Testis (tissue), 3 donors: ENCODE results near the gene AUTS2. TPM values are rescaled to one million over a fixed set of nuclear protein-coding genes. Genes with fewer than 3 reads are reported as not detected.

Experiments used
- DNase-seq: peaks from one replicate; pipeline ENCODE4 v3.0.0-alpha.2; 2019
- H3K27ac ChIP-seq, 2 donors: fragments of 200-600 bp; sonication (generic); one replicate each; pipeline ENCODE4 v1.5.1; 2019
- H3K27me3 ChIP-seq: fragments of 200-600 bp; sonication (generic); one replicate; pipeline ENCODE4 v1.5.1; 2019
- H3K36me3 ChIP-seq: fragments of 200-600 bp; sonication (generic); one replicate; pipeline ENCODE4 v1.5.1; 2017; ENCODE audit warnings: low read depth; ENCODE audit errors: missing control alignments
- H3K4me1 ChIP-seq: fragments of 200-600 bp; sonication (generic); one replicate; pipeline ENCODE4 v1.5.1; 2019
- H3K4me3 ChIP-seq, 2 donors: fragments of 200-600 bp; sonication (generic); one replicate each; pipeline ENCODE4 v1.5.1; 2017 to 2019
- H3K9me3 ChIP-seq: fragments of 200-600 bp; sonication (generic); one replicate; pipeline ENCODE4 v1.5.1; 2017
- CTCF ChIP-seq, 3 experiments: fragments of 450-650 bp in 2 of 3; fragments of 200-600 bp in 1 of 3; sonication (generic) in 1 of 3; IDR thresholded peaks; one replicate each; pipeline ENCODE4 v1.5.1; 2016 to 2019; ENCODE audit warnings: antibody characterized with exemption in 3 of 3, mild to moderate bottlenecking in 2 of 3, moderate library complexity in 1 of 3
- POLR2A ChIP-seq: fragments of 450-650 bp; IDR thresholded peaks from one replicate; pipeline ENCODE4 v1.6.1; 2017; ENCODE audit warnings: antibody characterized with exemption, mild to moderate bottlenecking, moderate library complexity
- WGBS, 2 donors: methylation state at CpG; one replicate each; pipeline ENCODE4 v1.1.5; 2018; 5-methylcytosine and 5-hydroxymethylcytosine counted together
- intact Hi-C: fragments of 100-400 bp; cut with DNase I; formaldehyde crosslinking; loops from one replicate; pipeline ENCODE4 v1.15.1; 2023; ENCODE audit warnings: low total_unique reads
- polyA plus RNA-seq: library from polyadenylated mRNA; stranded (reverse); fragments of 350-450 nt; fragmentation: Illumina TruSeq; extraction: RNeasy Lipid Tissue Mini Kit (QIAGEN cat#74804); gene quantifications from one replicate; pipeline ENCODE4 v1.2.3, GENCODE V29; 2014; ENCODE audit warnings: low read depth, low replicate concordance; ENCODE audit not compliant: insufficient read depth
- total RNA-seq, 2 donors: library from RNA; depleted of rRNA; stranded (reverse); fragments of >200 nt; gene quantifications; one replicate each; pipeline ENCODE4 v1.2.3, GENCODE V29; 2016

Gene AUTS2
- total and polyA plus RNA-seq, 3 donors from 2014 or later: 21.3 to 75.5 (median 56.1) TPM

- Histone ChIP-seq H3K4me3 (no peak overlapping the region), H3K36me3 (no peaks in the 10 kb centered on the region), H3K27me3 (no peaks in the 10 kb centered on the region), H3K4me1 (no peaks in the 10 kb centered on the region), H3K9me3 (no peaks in the 10 kb centered on the region), H3K27ac (no peak overlapping the region)
- DNase-seq: no peak
- TF ChIP-seq POLR2A (no peak), CTCF (IDR thresholded peaks at IDR 0.05) (no peak)
- WGBS, 2 donors: 67 to 68% methylated on average over 7 of the region's 7 CpGs
- intact Hi-C loops: no loop called here
Observed at GRCh38 chr7:70492625-70493024, 894.4 kb downstream of the AUTS2 start.

- WGBS, 2 donors: 80 to 89% methylated on average over 6 of the region's 6 CpGs
- DNase-seq: no peak
- Histone ChIP-seq H3K4me1 (no peaks in the 10 kb centered on the region), H3K27ac (no peak overlapping the region), H3K9me3 (no peaks in the 10 kb centered on the region), H3K36me3 (no peaks in the 10 kb centered on the region), H3K27me3 (no peaks in the 10 kb centered on the region), H3K4me3 (no peak overlapping the region)
- intact Hi-C loops: no loop called here
- TF ChIP-seq CTCF (IDR thresholded peaks at IDR 0.05) (no peak), POLR2A (no peak)
Observed at GRCh38 chr7:70494225-70495032, 896.2 kb downstream of the AUTS2 start.

- Histone ChIP-seq H3K9me3 (no peaks in the 10 kb centered on the region), H3K27ac (no peak overlapping the region), H3K4me1 (no peaks in the 10 kb centered on the region), H3K27me3 (no peaks in the 10 kb centered on the region), H3K4me3 (no peak overlapping the region), H3K36me3 (no peaks in the 10 kb centered on the region)
- no peak for DNase-seq
- WGBS, 2 donors: 75 to 78% methylated on average over 3 of the region's 3 CpGs
- intact Hi-C loops: no loop called here
- TF ChIP-seq POLR2A (no peak), CTCF (IDR thresholded peaks at IDR 0.05) (no peak)
Observed at GRCh38 chr7:70495033-70495376, 896.7 kb downstream of the AUTS2 start.

GRCh38 chr7:70497793-70498192, 899.5 kb downstream of the AUTS2 start:
- H3K27ac ChIP-seq: no peak overlapping the region
- WGBS, 2 donors: 83 to 90% methylated on average over 2 of the region's 2 CpGs

More at GRCh38 chr7:70497793-70498192, 899.5 kb downstream of the AUTS2 start:
- no peak for TF ChIP-seq POLR2A
- TF ChIP-seq CTCF (IDR thresholded peaks at IDR 0.05): no peak
- H3K4me3 ChIP-seq: no peak overlapping the region
- H3K4me1 ChIP-seq: no peaks in the 10 kb centered on the region
- H3K9me3 ChIP-seq: no peaks in the 10 kb centered on the region
- no peak for DNase-seq
- H3K36me3 ChIP-seq: no peaks in the 10 kb centered on the region
- no peaks in the 10 kb centered on the region for H3K27me3 ChIP-seq
- intact Hi-C loops: no loop called here
